Gastroesophageal sphincter (tissue), 3 donors: ENCODE measurements around the gene XXYLT1.

Experiments used
- CTCF ChIP-seq, 4 experiments: fragments of 200-600 bp in 2 of 4; fragments of 450-650 bp in 2 of 4; sonication (generic) in 1 of 4; IDR thresholded peaks; one replicate each; pipeline ENCODE4 v1.5.1; 2017 to 2019; ENCODE audit warnings: antibody characterized with exemption in 4 of 4, mild to moderate bottlenecking in 2 of 4, moderate library complexity in 2 of 4
- EP300 ChIP-seq: sonication (generic); formaldehyde crosslinking; IDR thresholded peaks from one replicate; pipeline ENCODE4 v1.6.1; 2017; ENCODE audit warnings: antibody characterized with exemption, mild to moderate bottlenecking
- POLR2A ChIP-seq, 2 donors: fragments of 450-650 bp; IDR thresholded peaks; one replicate each; pipeline ENCODE4 v1.6.1; 2017; ENCODE audit warnings: antibody characterized with exemption in 2 of 2, mild to moderate bottlenecking in 2 of 2, moderate library complexity in 1 of 2
- POLR2AphosphoS5 ChIP-seq: sonication (generic); formaldehyde crosslinking; IDR thresholded peaks from one replicate; pipeline ENCODE4 v1.6.1; 2017; ENCODE audit warnings: antibody characterized with exemption

GRCh38 chr3:195040773-195041520 lies 230.0 kb downstream of the XXYLT1 start:
- TF ChIP-seq POLR2A (IDR thresholded peaks at IDR 0.05): no peak
- no peak for TF ChIP-seq CTCF (IDR thresholded peaks at IDR 0.05)
- no peak for TF ChIP-seq POLR2AphosphoS5
- TF ChIP-seq EP300: no peak
